HG02981 (cell line): ENCODE results near the gene ABCG5.

Source experiments
- ATAC-seq: cut with Tn5 transposase; IDR thresholded peaks from one replicate; pipeline ENCODE4 v1.9.1; 2021; ENCODE audit warnings: mild to moderate bottlenecking, moderate library complexity; ENCODE audit not compliant: unreplicated experiment

The ABCG5 gene

GRCh38 chr2:43842866-43843226, 4.2 kb upstream of the ABCG5 start:
- ATAC-seq = no peak

GRCh38 chr2:43841949-43842865, 3.6 kb upstream of the ABCG5 start:
- ATAC-seq = no peak

- ATAC-seq = no peak
Observed at GRCh38 chr2:43840965-43841364, 2.3 kb upstream of the ABCG5 start.

- no peak for ATAC-seq
Observed at GRCh38 chr2:43839776-43840564, 1.3 kb upstream of the ABCG5 start.

GRCh38 chr2:43837831-43838559, 644 bp downstream of the ABCG5 start:
- no peak for ATAC-seq

- no peak for ATAC-seq
Observed at GRCh38 chr2:43837033-43837432, 1.6 kb downstream of the ABCG5 start.

- no peak for ATAC-seq
Observed at GRCh38 chr2:43832457-43832856, 6.2 kb downstream of the ABCG5 start.

GRCh38 chr2:43831543-43832294, 6.9 kb downstream of the ABCG5 start:
- no peak for ATAC-seq

- ATAC-seq = no peak
Observed at GRCh38 chr2:43826305-43827250, 12.1 kb downstream of the ABCG5 start.

GRCh38 chr2:43825841-43826240, 12.8 kb downstream of the ABCG5 start:
- ATAC-seq = no peak

- no peak for ATAC-seq
Observed at GRCh38 chr2:43824951-43825493, 13.6 kb downstream of the ABCG5 start.

GRCh38 chr2:43824512-43824911, 14.1 kb downstream of the ABCG5 start:
- no peak for ATAC-seq

GRCh38 chr2:43823751-43824150, 14.9 kb downstream of the ABCG5 start:
- no peak for ATAC-seq

- no peak for ATAC-seq
Observed at GRCh38 chr2:43822839-43823238, 15.8 kb downstream of the ABCG5 start.

GRCh38 chr2:43819491-43820163, 19.0 kb downstream of the ABCG5 start:
- no peak for ATAC-seq

- no peak for ATAC-seq
Observed at GRCh38 chr2:43818761-43819160, 19.9 kb downstream of the ABCG5 start.

GRCh38 chr2:43814711-43815110, 23.9 kb downstream of the ABCG5 start:
- no peak for ATAC-seq

- no peak for ATAC-seq
Observed at GRCh38 chr2:43812947-43813346, 25.7 kb downstream of the ABCG5 start.

GRCh38 chr2:43812006-43812405, 26.6 kb downstream of the ABCG5 start:
- no peak for ATAC-seq
